Activated naive CD8-positive, alpha-beta T cell treated with anti-CD3 and anti-CD28 coated beads, Interleukin-2, amount 50 U/mL, for 16 hours (primary cell): Measurements from ENCODE around the gene IQCH.
"Not testable (repeated sequence)": the region's sequence is repeated elsewhere in the genome, so short reads cannot be mapped to it uniquely, and the experiment has no call there.

Source experiments
- DNase-seq: peaks from one replicate; pipeline ENCODE4 v3.0.0-alpha.2; 2020; ENCODE audit warnings: low read depth, low spot score

The IQCH gene

DNA sequence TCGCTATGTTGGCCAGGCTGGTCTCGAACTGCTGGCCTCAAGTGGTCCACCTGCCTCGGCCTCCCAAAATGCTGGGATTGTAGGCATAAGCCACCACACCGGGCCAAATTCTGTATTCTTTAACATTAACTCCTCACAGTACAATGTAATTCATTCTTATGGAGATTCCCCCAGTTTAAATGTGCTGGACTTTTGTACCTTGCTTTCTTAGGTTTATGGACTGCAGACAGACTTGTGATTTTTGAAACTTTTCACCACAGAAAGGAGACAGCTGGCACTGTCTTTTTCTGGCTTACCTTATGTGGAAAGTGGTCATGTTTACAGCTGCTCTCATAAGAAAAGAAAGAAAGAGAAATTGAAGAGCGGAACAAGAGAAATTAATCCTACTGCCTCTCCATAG, 103.8 kb downstream of the IQCH start:
- no peak for DNase-seq

DNA sequence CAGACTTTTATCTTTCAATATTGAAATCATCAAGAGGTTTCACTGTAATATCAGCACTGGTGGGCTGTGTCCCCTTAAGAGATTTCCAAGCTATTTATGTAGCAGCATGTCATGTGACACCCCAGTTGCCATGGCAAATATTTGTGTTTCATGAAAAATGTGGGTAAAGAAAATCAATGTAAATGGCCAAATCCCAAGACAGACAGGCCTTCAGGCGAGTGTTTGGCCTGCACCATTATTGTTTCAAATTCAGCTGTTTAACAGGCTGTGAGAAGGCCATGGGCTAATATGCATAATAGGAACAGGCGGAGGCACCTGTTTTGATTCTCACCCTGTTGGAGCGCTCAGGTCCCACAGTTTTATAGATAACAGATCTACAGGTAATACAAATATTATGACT, 104.2 kb downstream of the IQCH start:
- DNase-seq: no peak

DNA sequence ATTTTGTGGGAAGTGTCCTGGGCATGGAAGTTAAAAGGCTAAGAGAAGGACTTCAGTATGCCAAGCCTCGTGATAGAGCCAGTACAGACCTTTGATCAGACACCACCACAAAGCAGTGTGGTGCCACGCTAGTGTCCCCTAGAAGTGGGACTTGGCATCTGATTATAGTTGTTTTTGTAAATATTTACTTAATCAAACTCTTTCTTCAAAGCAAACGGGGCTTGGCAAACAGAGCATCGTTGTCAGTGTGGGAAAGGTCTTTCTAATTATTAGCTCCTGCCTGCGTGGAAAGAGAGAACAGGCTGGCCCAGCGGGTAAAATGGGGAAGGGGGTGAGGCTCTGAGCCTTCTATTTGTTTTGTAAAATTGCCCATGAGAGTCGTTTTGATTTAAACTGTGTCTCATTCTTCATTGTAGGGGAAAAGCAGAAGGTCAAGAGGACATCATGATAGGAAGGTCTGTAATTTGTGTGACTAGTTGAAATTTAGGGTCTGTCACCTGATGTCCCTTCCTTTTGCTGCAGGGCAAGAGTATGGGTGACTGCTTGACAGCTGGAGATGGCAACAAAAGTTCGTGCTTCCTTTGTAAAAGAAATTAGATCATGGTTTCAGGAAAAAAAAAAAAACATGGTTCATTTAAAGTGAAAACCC, 105.0 kb downstream of the IQCH start:
- DNase-seq: no peak

DNA sequence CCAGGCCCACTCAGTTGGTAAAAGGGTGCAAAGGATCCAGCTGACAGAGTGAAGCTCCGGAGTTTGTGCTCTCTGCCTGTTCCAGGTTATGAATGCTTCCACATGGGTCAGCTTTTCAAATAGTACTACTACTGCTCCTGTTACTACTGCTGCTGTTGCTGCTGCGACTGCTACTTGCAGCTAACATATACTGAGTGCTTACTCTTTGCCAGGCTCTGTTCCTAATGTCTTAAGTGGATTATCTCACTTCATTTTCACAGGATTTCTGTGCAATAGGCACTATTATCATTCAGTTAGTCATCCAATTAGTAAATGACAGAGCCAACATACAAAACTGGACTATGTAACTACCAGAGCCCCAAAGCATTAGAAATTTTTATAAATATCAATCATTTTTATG, 106.5 kb downstream of the IQCH start:
- DNase-seq: no peak

DNA sequence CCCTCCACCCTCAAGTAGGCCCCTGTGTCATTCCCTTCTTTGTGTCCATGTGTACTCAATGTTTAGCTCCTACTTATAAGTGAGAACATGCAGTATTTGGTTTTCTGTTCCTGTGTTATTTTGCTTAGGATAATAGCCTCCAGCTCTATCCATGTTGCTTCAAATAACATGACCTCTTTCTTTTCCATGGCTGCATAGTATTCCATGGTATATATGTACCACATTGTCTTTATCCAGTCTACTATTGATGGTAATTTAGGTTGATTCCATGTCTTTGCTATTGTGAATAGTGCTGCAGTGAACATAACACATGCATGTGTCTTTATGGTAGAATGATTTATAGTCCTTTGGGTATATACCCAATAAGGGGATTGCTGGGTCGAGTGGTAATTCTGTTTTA, 109.1 kb downstream of the IQCH start:
- not testable (repeated sequence) for DNase-seq

DNA sequence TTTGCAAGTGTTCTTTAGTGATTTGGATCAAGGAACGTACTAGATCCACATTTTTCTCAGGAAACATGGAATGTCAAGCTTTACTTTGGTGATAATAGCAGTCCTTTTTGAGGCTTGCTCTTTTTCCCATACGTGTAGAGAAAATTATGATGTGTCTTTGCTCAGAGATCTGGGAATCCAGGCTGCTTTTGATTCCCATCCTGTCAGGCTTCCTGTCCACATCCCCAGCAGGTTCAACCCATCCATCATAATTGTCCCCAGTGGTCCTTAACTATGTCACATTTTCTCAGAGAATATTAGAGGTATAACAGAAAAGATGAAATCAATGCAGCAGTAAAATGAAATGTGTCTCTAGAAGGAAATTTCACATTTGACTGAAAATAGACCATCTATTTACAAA, 111.4 kb downstream of the IQCH start:
- DNase-seq: no peak

DNA sequence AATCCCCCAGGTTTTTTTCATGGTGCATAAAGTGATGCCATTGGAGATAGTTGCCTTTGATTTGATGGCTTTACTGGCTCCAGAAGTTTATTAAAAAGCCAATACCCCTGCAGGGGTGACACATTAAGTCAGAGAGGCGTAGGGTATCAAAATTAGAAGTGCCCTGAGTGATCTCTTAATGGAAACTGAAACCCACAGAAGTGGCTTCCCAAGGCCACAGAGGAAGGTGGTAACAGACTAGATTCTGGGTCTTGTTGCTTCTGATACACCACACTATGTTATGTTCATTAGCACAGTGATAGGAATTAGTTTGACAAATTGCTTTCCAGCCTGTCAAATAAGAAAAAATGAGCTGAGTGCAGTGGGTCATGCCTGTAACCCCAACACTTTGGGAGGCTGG, 112.3 kb downstream of the IQCH start:
- DNase-seq: no peak

DNA sequence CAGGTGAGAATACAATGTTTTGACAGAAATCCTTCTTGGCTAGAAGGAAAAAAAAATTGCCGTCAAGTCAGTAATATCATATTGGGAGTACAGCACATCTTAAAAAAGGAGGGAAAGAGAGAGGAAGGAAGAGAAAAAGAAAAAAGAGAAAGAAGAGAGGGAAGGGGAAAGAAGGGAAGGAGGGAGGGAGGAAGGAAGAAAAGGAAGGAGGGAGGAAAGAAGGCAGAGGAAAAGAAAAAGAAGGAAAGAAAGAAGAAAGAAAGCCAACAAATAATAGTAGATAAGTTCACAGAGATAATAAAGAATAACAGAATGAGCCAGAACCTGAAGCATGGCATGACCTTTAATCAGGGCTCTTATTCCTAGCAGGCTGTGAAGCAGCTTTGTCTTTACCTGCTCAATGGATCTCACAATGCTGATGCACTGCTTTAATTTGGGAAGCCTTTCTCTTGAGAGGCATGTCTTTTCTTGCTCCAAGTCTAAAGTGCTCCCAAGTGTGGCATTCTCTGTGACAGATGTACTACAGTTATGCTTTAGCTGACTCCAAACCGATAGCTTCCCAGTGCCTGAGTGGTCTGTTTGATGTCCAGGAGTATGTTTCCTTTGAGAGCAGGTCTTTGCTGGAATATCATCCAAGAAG, 114.9 kb downstream of the IQCH start:
- DNase-seq: no peak

DNA sequence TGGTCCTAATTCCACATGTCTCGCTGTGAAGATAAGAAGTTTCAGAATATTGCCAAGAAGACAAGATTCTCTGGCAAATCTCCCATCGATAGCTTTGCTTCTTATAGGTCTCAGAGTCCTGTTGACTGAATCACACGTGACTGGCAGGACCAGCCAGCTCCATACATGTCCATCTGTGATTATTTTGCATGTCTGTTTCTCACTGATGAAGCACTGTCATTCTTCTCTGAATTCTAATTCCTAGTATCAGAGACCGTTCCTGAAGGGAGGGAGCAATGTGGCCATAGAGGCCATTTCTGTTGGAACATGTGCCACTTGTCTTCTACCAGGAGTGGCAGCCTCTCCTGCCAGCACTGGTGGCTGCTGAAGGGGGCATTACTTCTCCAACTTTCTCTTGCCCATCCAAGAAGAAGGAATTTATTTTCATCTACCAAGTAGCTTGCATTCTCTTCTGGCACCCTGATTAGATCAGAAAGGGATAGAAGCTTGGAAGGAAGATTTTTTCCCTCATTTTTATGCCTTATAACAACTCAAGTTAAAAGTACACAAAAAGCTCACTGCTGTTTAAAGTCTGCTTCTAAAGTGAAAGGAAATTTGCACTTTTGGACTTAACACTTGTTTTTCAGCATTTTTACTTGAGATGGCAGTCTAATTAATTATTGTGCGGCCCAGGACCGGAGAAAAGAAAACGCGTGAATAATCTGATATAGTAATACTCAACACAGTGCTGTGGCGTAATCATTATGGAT, 115.8 kb downstream of the IQCH start:
- DNase-seq: no peak

DNA sequence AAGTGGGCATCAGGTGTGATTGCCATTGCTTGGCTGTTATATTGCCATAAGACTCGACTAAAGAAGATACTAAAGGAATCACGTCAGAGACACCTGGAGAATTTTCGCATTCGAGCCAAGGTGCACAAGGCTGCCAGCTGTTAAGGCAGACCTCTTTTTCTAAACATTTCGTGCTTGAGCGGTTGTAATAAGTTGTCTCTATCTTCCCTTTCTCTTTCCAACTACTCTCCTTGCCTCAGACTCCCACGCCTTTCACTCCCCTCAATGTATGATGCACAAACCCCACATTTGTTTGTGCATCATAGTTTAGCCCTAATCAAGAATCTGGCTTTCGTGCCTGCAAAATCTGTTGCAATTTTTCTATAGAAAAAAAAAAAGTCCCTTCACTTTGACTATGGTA, 118.0 kb downstream of the IQCH start:
- no peak for DNase-seq

DNA sequence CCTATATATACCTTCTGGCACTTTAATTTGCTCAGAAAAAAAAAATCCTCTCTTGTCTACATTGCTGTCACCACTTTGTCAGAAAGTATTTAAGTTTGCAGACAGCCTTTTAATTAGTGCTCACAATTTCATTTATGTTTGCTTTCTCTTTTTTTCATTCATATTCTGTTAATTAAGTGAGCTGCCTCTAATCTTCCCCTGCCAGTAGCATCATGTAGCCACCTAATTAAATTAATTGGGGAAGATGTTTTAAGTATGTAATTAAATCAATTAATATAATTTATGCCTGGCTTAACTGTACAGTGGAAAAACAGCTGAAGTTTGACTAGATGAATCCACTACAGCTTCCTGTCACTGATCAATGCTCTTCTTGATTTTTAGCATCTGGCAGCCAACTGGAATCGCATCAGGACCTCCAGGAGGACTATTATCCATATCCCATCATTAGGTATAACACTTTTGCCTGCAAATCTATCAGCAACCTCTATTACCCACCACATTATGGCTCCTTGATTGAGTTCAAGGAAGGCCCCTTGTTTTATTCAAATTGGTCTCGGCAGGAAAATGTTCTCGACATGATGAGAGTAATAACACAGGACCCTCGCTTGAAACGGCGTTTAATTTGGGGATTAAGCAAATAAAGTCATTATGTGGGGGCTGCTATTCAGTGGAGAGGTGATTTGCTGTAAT, 118.5 kb downstream of the IQCH start:
- no peak for DNase-seq

DNA sequence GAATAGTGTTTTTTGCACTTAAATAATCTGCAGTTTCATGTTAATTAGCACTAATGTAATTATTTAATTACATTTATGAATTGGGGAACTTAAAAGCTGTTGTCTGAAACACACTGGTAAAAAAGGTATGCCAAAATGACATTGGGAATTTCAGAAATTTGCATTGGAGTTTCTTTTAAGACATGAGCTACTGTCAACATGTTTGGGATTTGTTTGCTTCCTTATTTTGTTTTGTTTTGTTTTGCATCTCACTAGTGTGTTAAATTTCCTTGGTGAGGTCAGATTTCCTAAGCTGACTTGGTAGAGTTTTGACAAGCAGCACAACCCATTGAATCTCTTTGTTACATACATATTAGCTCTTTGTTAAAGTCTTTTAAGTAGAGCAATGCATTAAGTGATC, 119.4 kb downstream of the IQCH start:
- DNase-seq: no peak

DNA sequence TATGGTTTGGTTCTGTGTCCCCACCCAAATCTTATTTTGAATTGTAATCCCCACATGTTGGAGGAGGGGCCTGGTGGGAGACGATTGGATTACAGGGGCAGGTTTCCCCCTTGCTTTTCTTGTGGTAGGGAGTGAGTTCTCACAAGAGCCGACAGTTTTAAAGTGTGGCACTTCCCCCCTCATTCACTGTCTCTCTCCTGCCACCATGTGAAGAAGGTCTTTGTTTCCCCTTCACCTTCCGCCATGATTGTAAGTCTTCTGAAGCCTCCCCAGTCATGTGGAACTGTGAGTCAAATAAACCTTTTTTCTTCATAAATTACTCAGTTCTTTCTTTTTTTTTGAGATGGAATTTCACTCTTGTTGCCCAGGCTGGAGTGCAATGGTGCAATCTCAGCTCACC, 124.9 kb downstream of the IQCH start:
- no peak for DNase-seq

DNA sequence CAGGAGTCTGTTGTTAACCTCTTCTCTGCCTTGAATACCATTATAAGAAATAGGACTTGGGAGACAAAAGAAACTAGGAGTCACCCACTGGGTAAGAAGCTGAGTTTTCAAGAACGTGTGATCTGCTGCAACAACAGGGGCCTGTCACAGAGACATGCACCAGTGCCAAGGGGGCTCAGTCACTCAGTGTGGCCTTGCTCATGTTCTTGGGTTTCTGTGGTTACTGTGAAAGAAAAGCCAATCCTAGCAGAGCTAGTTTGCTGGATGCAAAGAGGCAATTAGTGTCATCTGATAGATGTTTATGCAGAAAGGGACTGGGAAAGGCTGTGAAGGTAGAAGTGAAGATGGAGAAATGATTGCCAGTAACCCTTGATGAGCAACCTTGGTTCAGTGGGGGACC, 126.3 kb downstream of the IQCH start:
- DNase-seq: no peak

DNA sequence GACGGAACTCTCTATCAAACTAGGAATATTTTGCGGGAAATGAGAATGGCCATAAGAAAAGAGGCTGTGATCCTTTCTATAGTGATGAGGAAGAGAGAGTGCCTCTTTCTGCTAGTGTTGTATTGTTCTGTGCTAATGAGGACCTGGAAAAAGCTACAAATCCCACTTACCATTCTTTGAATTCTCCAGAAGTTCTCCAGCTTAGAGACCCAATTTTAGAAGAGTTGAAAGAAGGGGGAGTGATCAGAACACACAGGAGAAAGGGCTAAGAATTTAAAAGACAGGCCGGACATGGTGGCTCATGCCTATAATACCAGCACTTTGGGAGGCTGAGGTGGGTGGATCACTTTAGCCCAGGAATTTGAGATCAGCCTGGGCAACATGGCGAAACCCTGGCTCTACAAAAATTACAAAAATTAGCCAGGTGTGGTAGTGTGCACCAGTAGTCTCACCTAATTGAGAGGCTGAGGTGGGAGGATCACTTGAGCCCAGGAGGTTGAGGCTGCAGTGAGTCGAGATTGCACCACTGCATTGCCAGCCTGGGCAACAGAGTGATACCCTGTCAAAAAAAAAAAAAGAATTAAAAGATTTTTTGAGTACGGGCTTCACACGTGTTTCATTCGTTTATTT, 126.9 kb downstream of the IQCH start:
- no peak for DNase-seq

DNA sequence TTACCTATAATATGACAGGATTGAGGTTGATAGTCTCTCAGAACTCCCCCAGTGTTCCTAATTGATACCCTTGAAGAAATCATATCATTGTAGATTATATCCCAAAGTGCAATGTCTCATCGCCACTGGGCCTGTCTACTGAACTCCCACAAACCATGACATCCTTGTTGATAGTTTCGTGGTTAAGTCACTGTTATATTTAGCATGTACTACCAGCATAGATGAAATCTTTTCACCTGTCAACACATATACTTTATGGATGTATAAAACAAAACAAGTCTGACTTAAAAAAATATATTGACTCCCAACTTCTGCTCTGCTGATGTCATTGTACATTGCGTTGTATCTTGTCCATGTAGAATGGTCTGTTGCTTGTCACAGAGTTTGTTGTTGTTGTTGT, 128.1 kb downstream of the IQCH start:
- DNase-seq: no peak

DNA sequence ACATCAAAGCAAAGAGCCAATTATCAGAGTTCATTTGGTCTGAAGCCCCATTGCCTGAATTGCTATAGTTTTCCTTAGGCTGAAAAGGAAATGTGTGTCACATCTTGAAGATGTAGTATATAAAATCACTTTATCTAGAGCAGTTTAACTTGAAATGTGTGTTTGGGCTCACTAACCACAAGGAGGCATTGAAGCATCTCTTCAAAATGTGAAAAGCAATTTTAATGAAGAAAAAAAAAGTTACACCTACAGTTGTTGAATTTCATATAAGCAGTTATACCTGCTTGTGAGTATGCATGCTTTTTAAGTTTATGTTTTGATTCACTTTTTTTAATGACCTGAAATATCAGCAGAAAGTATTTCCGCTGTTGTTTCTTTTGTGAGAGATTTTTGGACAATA, 129.3 kb downstream of the IQCH start:
- no peak for DNase-seq

DNA sequence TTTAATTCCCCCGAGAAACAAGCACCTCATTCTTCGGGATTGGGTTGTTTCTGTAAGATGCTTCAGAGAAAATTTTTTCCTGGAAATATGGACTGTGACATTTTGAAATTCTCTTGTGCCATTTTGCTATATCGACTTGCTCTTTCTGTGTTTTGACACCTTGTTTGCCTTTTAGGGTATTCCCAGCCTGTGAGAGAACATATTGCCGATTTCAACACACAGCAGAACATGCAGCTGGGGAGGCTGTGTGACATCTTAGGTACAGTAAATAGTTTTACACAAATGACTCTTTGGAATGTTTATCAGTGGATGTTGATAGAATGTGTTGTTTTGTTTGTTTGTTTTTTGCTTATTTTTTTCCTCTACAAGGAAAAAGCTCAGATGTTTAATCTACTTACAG, 130.2 kb downstream of the IQCH start:
- DNase-seq: no peak

DNA sequence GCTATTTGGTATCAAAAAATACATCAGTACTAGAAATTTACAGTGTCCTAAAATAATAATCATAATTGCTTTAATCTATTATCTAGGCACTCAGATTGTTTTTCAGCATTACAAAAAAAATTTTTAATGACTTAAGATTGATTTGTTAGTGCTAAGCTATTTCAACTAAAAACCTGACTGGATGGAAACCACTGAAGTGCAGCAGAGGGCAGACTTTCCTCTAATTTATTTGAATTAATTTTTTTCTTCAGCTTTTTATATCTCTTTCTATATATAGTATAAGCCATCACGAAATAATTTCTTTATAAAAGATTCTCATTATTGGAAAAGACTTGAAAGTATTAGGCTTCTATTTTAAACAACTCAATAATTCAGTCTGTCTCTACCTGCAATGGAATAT, 131.4 kb downstream of the IQCH start:
- no peak for DNase-seq

DNA sequence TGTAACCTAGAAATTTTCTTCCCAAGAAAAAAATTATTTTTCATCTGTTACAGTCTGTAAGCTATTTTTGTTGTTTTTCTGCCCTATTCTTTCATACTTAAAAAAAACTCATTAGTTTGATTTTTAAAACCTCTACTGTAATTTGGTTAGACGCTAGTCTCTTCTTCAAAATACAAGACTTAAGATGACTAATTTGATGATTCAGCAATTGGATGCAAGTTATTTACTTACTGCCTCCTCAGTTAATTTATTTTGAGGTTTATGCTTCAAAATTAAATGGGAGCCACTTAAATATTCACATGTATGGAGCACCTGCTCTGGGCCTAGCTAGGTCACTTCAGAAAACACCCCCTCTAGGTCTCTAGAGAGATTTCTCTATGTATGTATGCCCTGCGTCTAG, 132.4 kb downstream of the IQCH start:
- DNase-seq: no peak

DNA sequence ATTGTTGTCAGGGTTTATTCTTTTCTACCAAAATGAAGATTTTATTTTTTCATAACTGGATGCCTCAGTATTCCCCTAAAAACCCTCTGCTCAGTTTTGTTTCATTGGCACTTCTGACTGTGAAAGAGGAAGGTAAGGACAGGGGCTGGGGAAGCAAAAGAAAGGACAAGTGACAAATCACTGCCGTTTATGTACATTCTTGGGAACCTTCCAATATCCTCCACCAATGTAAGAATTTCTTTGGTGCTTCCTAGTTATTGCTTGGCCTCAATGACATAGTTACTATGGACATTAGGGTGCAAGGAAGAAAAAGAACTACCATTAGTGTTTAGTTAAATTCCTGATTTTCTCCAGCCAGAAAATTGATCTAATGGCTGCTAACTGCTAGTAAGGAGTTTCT, 135.4 kb downstream of the IQCH start:
- no peak for DNase-seq
